Dermis microvascular lymphatic vessel endothelial cell (primary cell): ENCODE results near the gene ZNF138. TPM values are rescaled to one million over a fixed set of nuclear protein-coding genes. Genes with fewer than 3 reads are reported as not detected.
"Not testable (repeated sequence)": the region's sequence is repeated elsewhere in the genome, so short reads cannot be mapped to it uniquely, and the experiment has no call there.

Experiments used
- DNase-seq, 2 donors: peaks; one replicate each; pipeline versions ENCODE4 v3.0.0 to v3.0.0-alpha.2; 2010; ENCODE audit warnings: low read depth in 2 of 2
- total RNA-seq: library from RNA; depleted of rRNA; stranded (reverse); fragments of >200 nt; gene quantifications from 2 replicates; pipeline ENCODE4 v1.2.1, GENCODE V29; 2014

The ZNF138 gene
- total RNA-seq, 1 donor from 2014 or later, result 2.1 TPM

- not testable (repeated sequence) for DNase-seq
Measured at GRCh38 chr7:64838051-64838450, 43.8 kb downstream of the ZNF138 start.

DNA sequence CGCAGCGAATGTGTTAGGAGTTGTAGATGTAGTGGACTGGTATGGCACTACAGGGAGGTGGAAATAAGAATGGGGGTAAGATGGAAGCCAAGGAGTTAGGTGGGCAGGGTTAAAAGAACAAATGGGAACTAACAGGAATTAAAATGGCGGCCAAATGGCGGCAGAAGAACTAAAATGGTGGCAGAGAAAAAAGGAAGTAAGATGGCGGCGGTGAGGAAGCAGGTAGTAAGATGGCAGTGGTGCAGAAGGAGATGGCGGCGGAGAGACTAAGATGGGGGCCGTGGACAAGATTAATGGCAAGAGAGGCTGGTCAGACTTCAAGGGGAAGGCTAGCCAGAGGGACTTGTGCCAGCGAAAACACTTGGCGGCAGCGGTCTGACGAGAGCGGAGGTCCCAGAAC is 44.5 kb downstream of the ZNF138 start:
- DNase-seq, result no peak

DNA sequence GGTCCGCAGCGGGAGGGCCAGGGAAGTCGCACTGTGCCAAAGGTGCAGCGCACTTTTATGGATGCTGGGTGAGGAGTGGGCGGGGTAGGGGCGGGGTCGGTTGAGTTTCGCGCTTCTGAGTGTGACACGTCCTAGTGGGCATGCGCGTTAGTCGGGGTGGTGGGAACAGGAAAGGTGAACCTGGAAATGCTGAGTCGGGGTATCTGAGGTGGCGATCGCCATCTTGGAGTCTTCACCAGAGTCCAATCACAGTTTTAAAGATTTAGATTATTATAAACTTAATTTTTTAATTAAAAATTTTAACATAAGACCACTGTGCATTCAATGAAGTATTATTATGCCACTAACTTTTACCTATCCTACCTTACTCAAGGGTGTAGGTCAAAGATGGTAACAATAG is 45.7 kb downstream of the ZNF138 start:
- DNase-seq, result no peak

DNA sequence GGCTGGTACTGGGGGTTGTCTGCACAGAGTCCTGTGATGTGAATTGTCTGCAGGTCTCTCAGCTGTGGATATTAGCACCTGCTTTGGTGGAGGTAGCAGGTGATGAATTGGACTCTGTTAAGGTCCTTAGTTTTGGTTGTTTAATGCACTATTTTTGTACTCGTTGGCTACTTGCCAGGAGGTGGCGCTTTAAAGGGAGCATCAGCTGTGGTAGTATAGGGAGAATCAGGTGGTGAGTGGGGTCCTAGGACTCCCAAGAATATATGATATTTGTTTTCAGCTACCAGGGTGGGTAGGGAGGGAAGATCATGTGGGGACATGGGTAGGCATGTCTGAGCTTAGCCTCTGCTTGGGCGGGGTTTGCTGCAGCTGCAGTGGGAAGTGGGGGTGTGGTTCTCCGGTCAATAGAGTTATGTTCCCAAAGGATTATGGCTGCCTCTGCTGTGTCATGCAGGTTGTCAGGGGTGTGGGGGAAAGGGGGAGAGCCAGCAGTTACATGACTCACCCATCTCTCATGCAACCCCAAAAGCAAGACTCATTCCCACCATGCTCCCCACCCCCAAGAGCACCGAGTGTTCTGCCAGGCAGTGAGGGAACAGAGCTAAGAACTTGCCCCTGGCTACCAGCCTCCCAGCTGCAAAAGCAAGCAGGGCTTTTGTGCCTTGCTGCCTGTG is 55.2 kb downstream of the ZNF138 start:
- no peak for DNase-seq

- no peak for DNase-seq
Measured at GRCh38 chr7:64849924-64850499, 55.8 kb downstream of the ZNF138 start.

GRCh38 chr7:64853679-64854078 is 59.5 kb downstream of the ZNF138 start:
- DNase-seq, result no peak

DNA sequence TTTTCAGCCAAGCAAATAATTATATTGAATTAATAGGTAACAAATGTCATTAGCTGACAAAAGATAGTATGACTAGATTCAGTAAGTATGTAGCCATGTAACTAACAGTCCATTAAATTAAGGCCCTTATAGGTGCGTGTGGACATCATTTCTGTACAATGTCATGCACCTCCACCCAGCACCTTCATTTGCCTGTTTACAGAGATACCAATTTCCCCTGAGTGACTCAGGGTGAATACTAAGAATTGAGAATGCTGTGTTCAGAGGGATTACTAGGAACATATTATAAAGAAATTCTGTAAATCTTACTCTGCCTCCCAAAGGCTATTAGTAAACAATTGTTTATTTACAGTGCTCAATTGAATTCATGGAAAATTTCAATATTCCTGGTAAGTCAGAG is 60.7 kb downstream of the ZNF138 start:
- no peak for DNase-seq

DNA sequence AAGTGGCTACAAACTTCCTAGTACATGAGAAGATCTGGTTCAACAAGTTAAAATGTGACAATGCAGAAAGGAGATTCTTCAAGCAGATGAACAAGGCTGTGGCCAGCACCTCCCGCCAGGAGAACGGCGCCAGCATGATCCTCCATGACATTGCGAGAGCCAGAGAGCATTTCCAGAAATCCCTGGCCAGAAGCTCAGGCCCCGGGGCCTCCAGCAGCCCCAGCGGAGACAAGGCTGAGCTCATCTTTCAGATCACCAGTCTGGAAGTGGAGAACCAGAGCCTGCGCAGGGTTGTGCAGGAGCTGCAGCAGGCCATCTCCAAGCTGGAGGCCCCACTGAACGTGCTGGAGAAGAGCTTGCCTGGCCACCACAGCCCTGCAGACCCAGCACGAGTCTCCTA is 68.8 kb downstream of the ZNF138 start:
- no peak for DNase-seq

DNA sequence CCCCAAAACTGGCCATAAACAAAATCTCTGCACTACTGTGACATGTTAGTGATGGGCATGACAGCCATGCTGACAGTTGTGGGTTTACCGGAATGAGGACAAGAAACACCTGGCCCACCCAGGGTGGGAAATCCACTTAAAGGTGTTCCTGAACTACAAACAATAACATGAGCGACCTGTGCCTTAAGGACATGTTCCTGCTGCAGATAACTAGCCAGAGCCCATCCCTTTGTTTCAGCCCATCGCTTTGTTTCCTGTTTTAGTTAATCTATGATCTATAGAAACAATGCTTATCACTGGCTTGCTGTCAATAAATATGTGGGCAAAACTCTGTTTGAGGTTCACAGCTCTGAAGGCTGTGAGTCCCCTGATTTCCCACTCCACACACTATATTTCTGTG is 69.3 kb downstream of the ZNF138 start:
- not testable (repeated sequence) for DNase-seq

- no peak for DNase-seq
Measured at GRCh38 chr7:64863969-64864368, 69.7 kb downstream of the ZNF138 start.

DNA sequence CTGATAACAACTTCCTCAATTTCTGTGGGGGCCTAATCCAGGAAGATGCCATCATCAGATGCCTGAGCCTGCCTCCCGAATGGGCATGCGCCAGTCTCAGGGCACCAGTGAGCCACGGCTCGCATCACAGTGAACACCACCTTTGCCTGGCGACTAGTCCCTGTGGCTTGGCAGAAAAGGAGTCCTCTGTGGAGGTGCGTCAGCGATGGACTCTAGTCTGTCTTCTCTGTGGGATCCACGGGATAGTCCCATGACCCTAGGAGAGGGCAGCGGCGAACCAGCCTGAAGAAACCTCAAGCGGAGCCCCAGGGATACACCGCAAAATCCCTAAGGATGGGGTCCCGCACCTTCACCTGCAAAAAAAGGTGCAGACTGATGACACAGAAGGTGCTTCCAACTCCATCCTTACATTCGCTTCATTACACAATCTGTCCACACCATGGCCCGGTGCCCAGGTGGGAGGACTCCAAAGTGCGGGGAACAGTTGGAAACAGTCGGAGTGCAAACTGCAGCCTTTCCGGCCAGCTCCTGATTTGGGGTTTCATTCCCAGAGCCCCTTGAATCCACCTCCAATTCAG is 73.7 kb downstream of the ZNF138 start:
- no peak for DNase-seq

GRCh38 chr7:64868499-64868898 is 74.3 kb downstream of the ZNF138 start:
- DNase-seq, result no peak

DNA sequence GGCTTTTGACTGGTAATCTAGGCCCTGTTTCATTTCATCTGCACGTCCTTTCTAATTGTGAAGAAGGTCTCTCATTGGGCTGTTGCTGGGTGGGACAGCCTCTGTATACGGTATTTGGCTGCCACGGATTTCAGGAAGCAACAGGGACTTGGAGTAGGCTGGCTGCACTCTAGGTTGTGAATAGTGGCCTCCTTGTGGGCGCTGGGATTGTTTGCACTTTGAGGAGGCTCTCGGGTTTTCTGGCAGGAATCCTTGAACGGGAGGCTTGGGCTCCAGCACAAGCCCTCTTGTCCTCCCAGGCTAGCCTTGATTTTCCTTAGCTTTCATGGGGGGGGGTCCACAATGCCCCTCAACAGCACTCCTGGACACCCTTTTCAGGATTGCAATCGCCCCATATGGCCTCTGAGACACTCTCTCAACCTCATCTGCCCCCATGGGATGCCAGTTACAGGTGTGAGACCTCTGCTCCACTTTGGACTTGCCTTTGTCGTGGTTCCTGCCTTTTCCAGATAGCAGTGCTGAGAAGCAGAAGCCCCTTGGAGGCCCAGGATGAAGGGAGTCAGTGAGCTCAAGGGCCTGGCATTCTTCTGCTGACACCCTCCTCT is 75.0 kb downstream of the ZNF138 start:
- no peak for DNase-seq

DNA sequence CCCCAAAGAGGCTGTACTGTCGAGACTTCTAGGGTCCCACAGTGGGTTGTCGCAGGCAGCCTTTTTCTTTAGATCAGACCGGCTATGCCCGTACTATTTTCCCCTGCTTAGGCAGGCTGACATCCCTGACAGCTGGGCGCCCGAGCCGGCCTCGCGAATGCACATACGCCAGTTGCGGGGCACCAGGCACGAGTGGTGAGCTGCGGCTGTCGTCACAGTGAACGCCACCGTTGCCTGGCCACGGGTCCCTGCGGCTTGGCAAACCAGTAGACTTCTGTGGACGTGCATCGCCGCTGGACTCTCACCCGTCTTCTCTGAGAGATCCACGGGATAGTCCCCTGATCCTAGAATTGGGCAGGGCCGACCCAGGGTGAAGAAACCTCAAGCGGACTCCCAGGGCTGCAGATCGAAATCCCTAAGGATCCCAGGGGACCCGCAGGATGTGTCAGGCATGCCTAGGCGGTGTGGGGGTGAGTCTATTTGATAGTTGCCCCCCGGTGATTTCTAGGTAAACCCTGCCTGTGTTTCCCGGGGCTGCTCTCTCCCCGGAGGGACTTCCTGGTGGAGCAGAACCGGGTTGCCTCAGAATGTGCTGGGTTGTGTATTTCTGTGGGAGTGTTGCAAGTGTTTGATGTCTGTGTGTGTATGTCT is 75.8 kb downstream of the ZNF138 start:
- DNase-seq, result no peak

DNA sequence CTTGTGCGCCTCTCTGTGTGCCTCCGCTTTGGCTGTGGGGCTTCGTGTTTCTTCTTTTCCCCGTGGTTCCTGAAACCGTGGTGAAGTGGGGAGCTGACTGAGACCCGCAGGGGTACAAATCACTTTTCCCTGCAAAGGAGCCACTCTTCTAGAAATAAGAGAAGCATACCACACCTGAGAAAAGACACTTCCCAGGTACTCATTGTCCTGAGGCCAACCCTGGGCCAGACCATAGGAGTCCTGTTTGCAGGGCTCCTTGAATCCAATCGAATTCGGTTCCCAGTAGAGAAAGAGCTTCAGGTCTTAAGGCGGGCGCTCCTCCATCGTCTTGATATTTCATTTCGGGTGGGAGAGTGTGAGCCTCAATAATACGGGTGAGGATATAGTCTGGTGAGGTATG is 76.4 kb downstream of the ZNF138 start:
- no peak for DNase-seq

DNA sequence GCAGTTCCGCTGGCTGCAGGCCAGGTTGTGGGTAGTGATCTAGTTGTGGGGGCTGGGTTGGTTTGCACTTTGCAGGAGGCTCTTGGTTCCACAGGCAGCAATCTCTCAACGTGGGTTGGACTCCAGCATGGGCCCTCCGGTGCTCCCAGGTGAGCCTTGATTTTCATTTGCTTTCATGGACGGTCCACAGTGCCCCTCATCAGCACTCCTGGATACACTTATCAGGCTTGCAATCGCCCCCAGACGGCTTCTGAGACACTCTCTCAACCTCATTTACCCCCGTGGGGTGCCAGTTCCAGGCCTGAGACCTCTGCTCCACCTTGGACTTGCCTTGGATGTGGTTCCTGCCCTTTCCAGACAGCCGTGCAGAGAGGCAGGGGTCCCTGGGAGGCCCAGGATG is 77.5 kb downstream of the ZNF138 start:
- DNase-seq, result no peak

DNA sequence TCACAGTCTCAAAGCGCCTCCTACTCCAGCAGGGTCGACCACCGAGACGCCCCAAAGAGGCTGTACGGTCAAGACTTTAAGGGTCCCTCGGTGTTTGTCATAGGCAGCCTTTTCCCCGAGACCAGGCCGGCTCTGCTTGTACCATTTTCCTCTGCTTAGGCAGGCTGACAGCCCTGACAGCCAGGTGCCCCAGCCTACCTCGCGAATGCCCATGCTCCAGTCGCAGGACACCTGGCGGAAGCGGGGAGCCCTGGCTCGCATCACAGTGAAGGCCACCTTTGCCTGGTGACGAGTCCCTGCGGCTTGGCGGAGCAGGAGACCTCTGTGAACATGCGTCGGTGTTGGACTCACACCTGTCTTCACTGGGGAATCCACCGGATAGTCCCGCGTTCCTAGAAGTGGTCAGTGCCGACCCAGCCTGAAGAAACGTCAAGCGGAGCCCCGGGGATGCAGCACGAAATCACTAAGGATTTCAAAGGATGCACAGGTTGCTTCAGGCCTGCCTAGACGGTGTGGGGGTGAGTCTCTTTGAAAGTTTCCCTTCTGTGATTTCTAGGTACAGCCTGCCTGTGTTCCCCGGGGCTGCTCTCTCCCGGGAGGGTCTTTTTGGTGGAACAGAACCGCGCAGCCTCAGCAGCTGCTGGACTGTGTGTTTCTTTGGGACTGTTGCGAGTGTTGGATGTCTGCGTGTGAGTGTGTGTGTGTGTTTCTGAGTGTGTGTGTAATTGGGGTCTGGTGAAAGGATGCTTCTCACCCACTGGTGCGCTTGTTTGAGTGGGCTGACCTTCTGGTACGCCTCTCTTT is 78.3 kb downstream of the ZNF138 start:
- no peak for DNase-seq

DNA sequence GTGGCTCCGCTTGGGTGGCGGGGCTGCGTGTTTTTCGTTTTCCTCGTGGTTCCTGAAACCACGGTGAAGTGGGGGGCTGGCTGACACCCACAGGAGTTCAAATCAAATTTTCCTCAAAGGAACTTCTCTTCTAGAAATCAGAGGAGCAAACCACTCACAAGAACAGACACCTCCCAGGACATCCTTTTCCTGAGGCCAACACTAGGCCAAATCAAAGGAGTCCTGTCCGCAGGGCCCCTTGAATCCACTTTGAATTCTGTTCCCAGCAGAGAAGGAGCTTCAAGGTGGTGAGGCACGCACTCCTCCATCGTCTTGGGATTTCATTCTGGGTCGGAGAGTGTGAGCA is 78.9 kb downstream of the ZNF138 start:
- DNase-seq, result no peak

- no peak for DNase-seq
Measured at GRCh38 chr7:64873517-64873916, 79.3 kb downstream of the ZNF138 start.

- DNase-seq, result no peak
Measured at GRCh38 chr7:64874114-64874513, 79.9 kb downstream of the ZNF138 start.

GRCh38 chr7:64874562-64875250 is 80.5 kb downstream of the ZNF138 start:
- no peak for DNase-seq
